Mucosa of stomach (tissue), 1 donor: ENCODE results near the gene LAMC2.

Experiments
- H3K27me3 ChIP-seq: one replicate; pipeline ENCODE4 v1.7.0; 2013; ENCODE audit warnings: mild to moderate bottlenecking, low read length; ENCODE audit not compliant: control insufficient read depth, insufficient read depth
- H3K36me3 ChIP-seq: one replicate; pipeline ENCODE4 v1.7.0; 2013; ENCODE audit warnings: low read length; ENCODE audit not compliant: control insufficient read depth, insufficient read depth
- H3K4me1 ChIP-seq: one replicate; pipeline ENCODE4 v1.7.0; 2013; ENCODE audit warnings: mild to moderate bottlenecking, low read length; ENCODE audit not compliant: control insufficient read depth, insufficient read depth
- H3K4me3 ChIP-seq: one replicate; pipeline ENCODE4 v1.7.0; 2013; ENCODE audit warnings: low read length
- H3K9ac ChIP-seq: one replicate; pipeline ENCODE4 v1.7.0; 2013; ENCODE audit warnings: mild to moderate bottlenecking, low read length, moderate library complexity
- H3K9me3 ChIP-seq: one replicate; pipeline ENCODE4 v1.7.0; 2013; ENCODE audit warnings: mild to moderate bottlenecking, low read length, moderate library complexity; ENCODE audit not compliant: control insufficient read depth
- donor health status: Pancreatic carcinoma.

The LAMC2 gene

DNA sequence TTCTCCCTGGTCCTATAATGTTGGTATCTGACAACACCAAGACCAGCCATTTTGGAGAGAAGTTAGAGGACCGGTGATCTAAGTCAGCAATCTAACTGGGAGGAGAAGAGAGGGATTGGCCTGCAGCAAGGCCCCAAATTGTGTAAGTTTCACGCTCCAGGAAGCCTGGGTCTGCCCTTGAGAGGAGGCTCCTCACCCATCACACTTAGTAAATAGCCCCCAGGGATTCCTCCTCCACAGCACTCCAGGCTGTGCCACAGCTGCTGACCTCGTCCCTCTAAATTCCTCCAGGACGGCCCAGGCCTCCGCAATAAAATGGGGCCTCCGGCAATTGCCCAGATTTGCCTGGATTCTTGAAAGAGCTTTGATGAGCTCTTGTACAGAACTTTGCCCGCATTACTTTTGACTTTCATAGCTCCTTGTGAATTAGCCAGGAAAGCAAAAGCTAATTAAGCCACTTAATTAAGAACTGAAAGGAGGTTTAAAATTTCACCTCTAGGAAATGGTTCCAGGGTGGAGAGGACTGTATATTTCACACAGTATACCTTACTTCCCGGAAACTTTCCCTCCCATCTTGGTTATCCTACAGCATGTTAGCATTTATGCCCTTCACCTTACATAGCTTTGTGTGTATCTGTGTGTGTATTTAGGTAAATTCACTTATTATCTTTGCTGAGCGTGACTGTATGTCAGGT lies 90.5 kb downstream of the LAMC2 start:
- H3K4me3 ChIP-seq = no peak overlapping the region
- no peaks in the 10 kb centered on the region for H3K9me3 ChIP-seq
- H3K4me1 ChIP-seq = no peaks in the 10 kb centered on the region
- no peak overlapping the region for H3K9ac ChIP-seq
- H3K27me3 ChIP-seq = no peaks in the 10 kb centered on the region
- H3K36me3 ChIP-seq = no peaks in the 10 kb centered on the region

DNA sequence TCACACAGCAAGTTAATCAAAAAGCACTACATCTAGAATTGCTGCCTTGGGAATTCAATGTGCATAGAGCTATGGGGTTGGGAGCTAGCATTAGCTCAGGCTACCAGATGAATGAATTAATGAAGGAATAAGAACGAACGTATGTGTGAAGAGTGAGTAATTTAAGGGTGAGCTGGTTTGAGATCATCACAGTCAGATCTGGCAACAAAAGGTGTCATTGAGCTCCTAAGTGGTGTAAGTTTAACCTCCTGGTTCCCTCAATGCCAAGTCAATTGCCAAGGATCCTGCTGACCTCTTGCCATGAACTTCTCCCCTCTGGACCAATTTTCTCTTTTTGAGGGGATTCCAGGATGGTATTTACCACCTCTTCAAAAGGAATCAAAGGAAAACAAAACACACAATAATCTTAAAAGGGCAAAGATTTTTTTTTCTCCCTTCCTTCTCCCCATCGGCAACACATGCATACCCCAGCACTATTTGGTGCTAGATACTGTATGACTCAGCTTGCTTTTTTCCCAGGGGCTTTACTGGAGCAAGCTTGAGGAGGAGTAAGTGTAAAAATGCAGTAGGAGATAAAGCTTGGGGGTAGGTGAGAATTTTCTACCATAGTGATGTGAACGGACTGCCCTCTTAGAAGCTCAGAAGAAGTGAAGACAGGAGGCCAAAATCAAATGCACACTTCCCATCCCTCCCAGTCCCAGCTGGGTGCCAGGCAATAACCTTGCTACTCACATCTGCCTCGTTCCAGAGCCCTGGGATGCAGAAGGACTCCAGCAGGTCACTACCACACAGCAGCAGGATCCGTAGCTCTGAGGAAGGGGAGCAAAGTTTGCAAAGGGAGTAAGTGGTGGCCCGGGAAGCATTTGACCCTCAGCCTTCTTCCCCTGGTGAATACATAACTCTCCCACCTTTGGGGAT lies 92.0 kb downstream of the LAMC2 start:
- Histone ChIP-seq H3K4me1 (no peaks in the 10 kb centered on the region), H3K27me3 (no peaks in the 10 kb centered on the region), H3K9ac (no peak overlapping the region), H3K4me3 (no peak overlapping the region), H3K9me3 (no peaks in the 10 kb centered on the region), H3K36me3 (no peaks in the 10 kb centered on the region)

DNA sequence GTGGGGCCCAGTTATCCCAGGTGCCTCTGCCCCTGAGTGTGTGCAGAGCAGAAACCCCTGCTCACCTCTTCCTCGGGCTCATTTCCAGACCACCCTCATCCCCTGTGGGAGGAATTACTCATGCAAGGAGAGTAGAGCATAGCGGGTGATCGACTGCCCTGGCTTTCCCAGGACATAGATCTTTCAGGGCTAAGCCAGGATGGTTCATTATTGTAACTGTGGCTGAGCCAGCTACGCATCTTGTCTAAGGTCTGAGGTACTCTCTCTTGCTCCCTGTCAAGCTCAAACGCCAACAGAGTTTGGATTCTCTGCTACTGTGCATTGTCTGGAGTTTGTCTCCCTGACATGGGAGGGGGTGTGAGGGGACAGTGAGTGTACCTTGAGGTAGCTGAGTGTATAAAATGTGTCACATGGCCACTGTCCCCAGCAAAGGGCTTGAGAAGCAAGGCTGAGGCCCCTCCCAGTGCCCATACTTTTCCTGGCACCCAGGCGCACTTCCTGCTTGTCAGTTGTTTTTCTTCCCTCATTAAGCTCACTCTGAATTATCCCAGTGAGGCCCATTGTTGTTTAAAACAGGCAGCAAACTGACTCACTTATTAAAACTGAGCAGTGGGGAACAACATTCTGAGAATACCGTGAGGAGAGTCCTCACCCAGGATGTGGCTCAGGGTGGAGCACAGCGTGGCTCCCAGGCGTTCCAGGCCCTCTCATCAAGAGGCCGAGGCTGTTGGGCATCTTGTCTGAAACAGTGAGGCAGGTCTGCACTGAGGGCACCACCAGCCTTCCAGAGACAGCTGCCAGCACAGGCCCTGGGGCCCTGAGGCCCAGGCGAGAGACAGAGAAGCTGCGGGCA lies 92.9 kb downstream of the LAMC2 start:
- Histone ChIP-seq H3K27me3 (no peaks in the 10 kb centered on the region), H3K4me1 (no peaks in the 10 kb centered on the region), H3K9me3 (no peaks in the 10 kb centered on the region), H3K9ac (no peak overlapping the region), H3K4me3 (no peak overlapping the region), H3K36me3 (no peaks in the 10 kb centered on the region)

DNA sequence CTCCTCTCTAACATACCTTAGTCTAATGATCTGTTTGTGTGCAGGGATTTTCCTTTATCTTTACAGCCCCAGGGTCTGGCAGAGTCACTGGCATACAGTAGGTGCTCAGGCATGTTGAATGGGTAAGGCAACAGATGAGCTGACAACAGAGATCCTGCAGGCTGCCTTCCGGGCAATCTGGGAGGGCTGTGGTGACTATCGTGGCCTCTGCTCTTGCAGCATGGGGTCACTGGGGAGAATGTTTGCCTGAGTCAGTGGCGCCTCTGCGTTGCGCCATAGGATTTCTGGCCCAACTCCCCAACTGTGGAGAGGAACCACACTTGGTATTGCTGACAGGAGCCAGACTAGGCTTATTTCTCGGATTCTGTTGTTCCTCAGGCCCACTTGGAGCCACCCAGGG lies 93.8 kb downstream of the LAMC2 start:
- Histone ChIP-seq H3K9me3 (no peaks in the 10 kb centered on the region), H3K36me3 (no peaks in the 10 kb centered on the region), H3K4me1 (no peaks in the 10 kb centered on the region), H3K4me3 (no peak overlapping the region), H3K27me3 (no peaks in the 10 kb centered on the region), H3K9ac (no peak overlapping the region)

DNA sequence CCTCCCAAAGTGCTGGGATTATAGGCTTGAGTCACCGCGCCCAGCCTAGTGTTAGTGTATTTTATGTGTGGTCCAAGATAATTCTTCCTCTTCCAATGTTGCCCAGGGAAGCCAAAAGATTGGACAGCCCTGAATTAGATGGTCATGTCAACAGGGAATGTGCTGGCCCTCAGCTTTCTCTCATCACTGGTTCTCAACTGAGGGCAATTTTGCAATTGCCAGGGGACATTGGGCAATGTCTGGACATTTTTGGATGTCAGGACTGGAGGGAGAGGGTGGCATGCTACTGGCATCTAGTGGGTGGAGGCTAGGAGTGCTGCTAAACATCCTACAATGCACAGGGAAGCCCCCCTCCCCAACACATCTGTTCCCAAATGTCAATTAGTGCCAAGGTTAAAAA lies 95.0 kb downstream of the LAMC2 start:
- Histone ChIP-seq H3K36me3 (no peaks in the 10 kb centered on the region), H3K9me3 (no peaks in the 10 kb centered on the region), H3K4me1 (no peaks in the 10 kb centered on the region), H3K4me3 (no peak overlapping the region), H3K27me3 (no peaks in the 10 kb centered on the region), H3K9ac (no peak overlapping the region)

DNA sequence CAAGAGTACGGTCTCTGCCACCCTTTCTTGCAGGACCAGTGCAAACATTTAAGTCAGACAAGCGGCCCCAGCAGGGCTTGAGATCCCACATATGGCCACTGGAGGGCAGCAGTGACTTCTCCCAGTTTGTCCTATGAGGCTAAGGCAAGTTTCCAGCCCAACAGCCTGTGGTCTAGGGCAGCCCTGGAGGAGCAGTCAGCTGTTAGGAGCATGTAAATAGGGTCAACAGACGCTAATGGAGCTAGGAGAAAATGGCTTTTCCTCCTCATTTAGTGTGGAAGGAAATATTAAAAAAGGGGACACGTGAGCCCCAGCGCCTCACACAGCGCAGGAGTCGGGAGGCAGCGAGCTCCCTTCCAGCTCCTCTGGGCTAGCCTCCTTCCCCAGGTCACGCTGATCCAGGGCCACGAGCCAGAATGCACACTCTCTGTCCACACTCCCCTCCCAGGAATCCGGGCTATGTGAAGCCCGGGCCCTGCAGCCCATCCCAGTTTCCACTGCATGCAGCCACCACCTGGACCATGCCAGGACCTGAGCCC lies 95.6 kb downstream of the LAMC2 start:
- H3K36me3 ChIP-seq = no peaks in the 10 kb centered on the region
- H3K27me3 ChIP-seq = no peaks in the 10 kb centered on the region
- no peaks in the 10 kb centered on the region for H3K4me1 ChIP-seq
- H3K9ac ChIP-seq = no peak overlapping the region
- H3K9me3 ChIP-seq = no peaks in the 10 kb centered on the region
- no peak overlapping the region for H3K4me3 ChIP-seq

DNA sequence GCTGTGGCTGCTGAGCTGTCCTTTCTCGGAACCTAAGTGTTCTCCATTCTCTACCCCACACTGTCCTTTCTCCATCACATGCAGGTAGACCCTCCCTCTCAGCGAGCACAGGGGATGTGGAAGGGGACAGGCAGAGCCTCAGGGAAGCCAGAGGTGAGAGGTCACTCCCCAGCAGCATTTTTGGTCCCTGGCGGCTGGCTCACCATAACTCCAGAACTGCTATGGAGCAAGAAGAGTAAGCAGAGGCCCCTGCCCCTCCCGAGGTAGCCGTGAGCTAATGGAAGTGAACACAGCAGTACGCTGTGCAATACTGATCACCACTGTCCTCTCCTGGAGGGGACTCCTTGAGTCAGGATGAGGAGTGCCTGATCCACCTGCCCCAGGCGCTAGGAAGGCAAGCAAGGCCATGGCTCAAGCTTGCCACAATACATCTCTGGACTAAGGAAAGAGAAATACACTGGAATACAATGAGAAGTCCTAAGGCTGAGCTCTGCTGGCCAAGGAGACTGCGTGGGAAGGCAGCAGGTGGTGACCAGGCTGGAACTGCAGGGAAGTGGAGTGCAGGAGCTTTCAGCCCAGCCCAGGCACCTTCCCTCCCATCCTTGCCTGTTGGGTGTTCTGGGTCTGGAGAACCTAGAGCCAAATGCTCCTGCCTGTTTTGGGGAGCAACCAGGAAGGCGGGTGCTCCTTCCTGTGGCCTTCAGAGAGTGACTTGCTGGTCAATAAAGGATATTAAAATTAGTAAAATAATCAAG lies 96.2 kb downstream of the LAMC2 start:
- no peaks in the 10 kb centered on the region for H3K27me3 ChIP-seq
- H3K9me3 ChIP-seq = no peaks in the 10 kb centered on the region
- H3K4me3 ChIP-seq = no peak overlapping the region
- H3K9ac ChIP-seq = no peak overlapping the region
- H3K36me3 ChIP-seq = no peaks in the 10 kb centered on the region
- no peaks in the 10 kb centered on the region for H3K4me1 ChIP-seq

DNA sequence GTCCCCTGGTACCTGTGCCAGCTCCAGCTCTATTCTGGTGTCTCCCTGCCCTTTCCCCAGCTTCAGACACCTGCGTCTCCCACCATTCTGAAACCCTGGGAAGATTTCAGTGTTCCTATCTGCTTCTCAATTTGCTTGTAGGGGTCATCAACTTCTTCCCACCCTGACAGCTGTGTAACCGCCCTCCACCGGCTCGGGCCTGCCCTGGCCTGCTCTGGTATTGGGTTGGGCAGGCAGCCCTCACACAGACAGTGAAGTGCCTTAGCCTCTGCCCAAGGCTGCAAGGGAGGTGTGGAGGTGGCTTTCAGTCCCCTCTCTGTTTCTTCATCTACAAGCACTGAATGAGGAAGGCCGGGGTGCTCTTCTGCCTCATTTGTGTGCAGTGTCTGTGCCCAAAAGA lies 97.2 kb downstream of the LAMC2 start:
- H3K9me3 ChIP-seq = no peaks in the 10 kb centered on the region
- H3K9ac ChIP-seq = no peak overlapping the region
- no peak overlapping the region for H3K4me3 ChIP-seq
- no peaks in the 10 kb centered on the region for H3K36me3 ChIP-seq
- H3K4me1 ChIP-seq = no peaks in the 10 kb centered on the region
- no peaks in the 10 kb centered on the region for H3K27me3 ChIP-seq

DNA sequence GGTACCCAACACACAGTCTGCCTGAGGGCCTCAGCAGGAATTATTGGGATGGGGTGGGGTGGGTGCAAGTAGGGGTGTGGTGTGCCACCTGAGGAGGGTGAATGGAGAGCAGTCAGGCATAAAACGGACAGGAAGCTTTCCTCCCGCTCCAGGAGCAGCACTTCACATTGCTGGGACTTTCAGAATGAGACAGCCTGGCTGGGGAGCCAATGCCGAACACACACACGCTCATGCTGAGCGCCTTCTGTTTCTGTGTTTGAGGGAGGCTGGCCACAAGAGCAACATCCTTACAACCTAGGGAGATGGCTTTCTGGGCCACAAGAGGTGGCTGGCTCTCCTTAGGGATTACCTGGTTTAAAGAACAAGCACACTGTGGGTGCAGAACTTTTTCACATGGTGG lies 98.0 kb downstream of the LAMC2 start:
- Histone ChIP-seq H3K4me3 (no peak overlapping the region), H3K9ac (no peak overlapping the region), H3K4me1 (no peaks in the 10 kb centered on the region), H3K36me3 (no peaks in the 10 kb centered on the region), H3K9me3 (no peaks in the 10 kb centered on the region), H3K27me3 (no peaks in the 10 kb centered on the region)

DNA sequence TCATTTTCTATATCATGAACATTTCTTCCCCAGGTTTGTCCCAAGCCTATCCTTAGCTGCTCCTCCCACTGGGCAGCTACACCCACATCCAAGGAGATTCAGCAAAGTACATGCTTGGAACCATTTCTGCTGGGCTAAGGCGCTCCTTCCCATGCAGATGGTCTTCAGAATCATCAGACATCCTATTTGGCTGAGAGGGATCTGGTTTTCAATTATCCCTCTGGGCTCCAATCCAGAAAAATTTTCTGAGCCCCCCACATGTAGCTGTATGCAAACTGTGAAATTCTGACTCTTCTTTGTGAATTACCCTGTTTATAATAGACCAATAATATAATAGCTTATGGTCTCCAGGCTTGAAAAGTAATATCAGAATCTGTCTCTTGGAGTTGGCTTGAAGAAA lies 99.2 kb downstream of the LAMC2 start:
- Histone ChIP-seq H3K9me3 (no peaks in the 10 kb centered on the region), H3K4me3 (no peak overlapping the region), H3K4me1 (no peaks in the 10 kb centered on the region), H3K9ac (no peak overlapping the region), H3K27me3 (no peaks in the 10 kb centered on the region), H3K36me3 (no peaks in the 10 kb centered on the region)

DNA sequence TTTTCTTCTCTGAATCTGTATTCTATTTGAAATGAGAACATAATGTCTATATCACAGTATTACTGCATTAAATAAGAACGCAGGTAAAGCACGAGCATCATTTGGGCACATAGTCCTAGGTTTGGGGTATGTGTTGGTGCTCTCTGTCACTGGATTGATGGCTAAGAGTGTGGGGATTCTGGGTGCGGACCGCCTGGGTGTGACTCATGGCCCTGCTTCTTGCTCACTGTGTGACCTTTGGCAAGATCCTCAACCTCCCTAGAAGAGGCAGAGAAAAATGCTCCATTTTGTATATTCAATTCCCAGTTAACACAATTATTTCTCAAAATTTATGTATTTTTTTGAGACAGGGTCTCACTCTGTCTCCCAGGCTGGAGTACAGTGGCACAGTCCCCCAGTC lies 99.7 kb downstream of the LAMC2 start:
- Histone ChIP-seq H3K9me3 (no peaks in the 10 kb centered on the region), H3K9ac (no peak overlapping the region), H3K4me1 (no peaks in the 10 kb centered on the region), H3K27me3 (no peaks in the 10 kb centered on the region), H3K36me3 (no peaks in the 10 kb centered on the region), H3K4me3 (no peak overlapping the region)
